ENCODE measurements around the gene PLAAT4. TPM values are rescaled to one million over a fixed set of nuclear protein-coding genes. Genes with fewer than 3 reads are reported as not detected.
A peak's percentile ranks its signal among the peaks of the same experiment; 100 is the strongest.
"Not testable (repeated sequence)": the region's sequence is repeated elsewhere in the genome, so short reads cannot be mapped to it uniquely, and the experiment has no call there.

PLAAT4 gene
- total RNA-seq, 1 experiment from 2014 or later: 2.9 TPM

- CTCF ChIA-PET; H3K27me3 Mint-ChIP-seq (ENCODE audit: low read depth); ATAC-seq; H3K4me3 Mint-ChIP-seq; POLR2A ChIA-PET: not testable (repeated sequence)
- Mint-ChIP-seq H3K9me3 (peaks cover 50% of the 10 kb centered on the region), H3K36me3 (peaks cover 90% of the 10 kb centered on the region), H3K27ac (peak overlapping the region; percentile 34; the same call in 1 of the 2 replicates), H3K4me1 (peaks cover 11% of the 10 kb centered on the region)
- peak; percentile 57; the same call in 1 of the 2 replicates for TF ChIP-seq TEAD1 (CRISPR knock-in tag; IDR thresholded peaks at IDR 0.05)
- peak; percentile 51 for DNase-seq (ENCODE audit: low spot score)
These were observed 44.6 kb downstream of the PLAAT4 start for GRCh38 chr11:63581224-63581623.

GRCh38 chr11:63583357-63583677 is 46.7 kb downstream of the PLAAT4 start:
- DNase-seq (ENCODE audit: low spot score): no peak
- no peak for ATAC-seq
- ChIA-PET POLR2A (no interaction called here), CTCF (no interaction called here)
- Mint-ChIP-seq H3K4me3 (no peak overlapping the region), H3K27me3 (ENCODE audit: low read depth) (peaks cover 6% of the 10 kb centered on the region), H3K9me3 (peaks cover 47% of the 10 kb centered on the region), H3K36me3 (peaks cover 91% of the 10 kb centered on the region), H3K4me1 (peaks cover 11% of the 10 kb centered on the region), H3K27ac (peak overlapping the region; percentile 49; the same call in 1 of the 2 replicates)
- TF ChIP-seq GABPB1 (CRISPR knock-in tag; IDR thresholded peaks at IDR 0.05): peak; percentile 85
- no peak for TF ChIP-seq NFYB (CRISPR knock-in tag; conservative IDR thresholded peaks at IDR 0.05; ENCODE audit: low read depth)
- no peak for TF ChIP-seq NFE2L1 (CRISPR knock-in tag; IDR thresholded peaks at IDR 0.05)

GRCh38 chr11:63586451-63587166 is 50.0 kb downstream of the PLAAT4 start:
- H3K9me3 Mint-ChIP-seq: peaks cover 25% of the 10 kb centered on the region
- POLR2A ChIA-PET: interaction anchor here (0.7 kb wide), 1 partner anchor 613 kb away, joined by 4 read pairs; no protein-coding TSS in a partner anchor
- CTCF ChIA-PET: no interaction called here

GRCh38 chr11:63589000-63589399 is 52.4 kb downstream of the PLAAT4 start:
- peaks cover 85% of the 10 kb centered on the region for H3K36me3 Mint-ChIP-seq
- H3K9me3 Mint-ChIP-seq: peaks cover 5% of the 10 kb centered on the region; the same call in 1 of the 2 replicates
- CTCF ChIA-PET: no interaction called here
- no peak overlapping the region for H3K27ac Mint-ChIP-seq
- peaks cover 8% of the 10 kb centered on the region for H3K4me1 Mint-ChIP-seq
- POLR2A ChIA-PET: no interaction called here
- no peaks in the 10 kb centered on the region for H3K27me3 Mint-ChIP-seq (ENCODE audit: low read depth)
- DNase-seq (ENCODE audit: low spot score): no peak
- TF ChIP-seq CREM (CRISPR knock-in tag; IDR thresholded peaks at IDR 0.05) (no peak), USF2 (CRISPR knock-in tag; IDR thresholded peaks at IDR 0.05) (no peak), ZSCAN18 (CRISPR knock-in tag; IDR thresholded peaks at IDR 0.05) (no peak), HMGXB4 (CRISPR knock-in tag; IDR thresholded peaks at IDR 0.05) (no peak), RELA (CRISPR knock-in tag; IDR thresholded peaks at IDR 0.05; ENCODE audit: borderline replicate concordance) (no peak), ZNF512 (CRISPR knock-in tag; IDR thresholded peaks at IDR 0.05; ENCODE audit: borderline replicate concordance) (no peak)
- no peak overlapping the region for H3K4me3 Mint-ChIP-seq
- no peak for ATAC-seq

More at GRCh38 chr11:63586451-63587166, 50.0 kb downstream of the PLAAT4 start:
- TF ChIP-seq GABPB1 (CRISPR knock-in tag; IDR thresholded peaks at IDR 0.05): peak; percentile 71
- no peak for TF ChIP-seq FOXJ3 (CRISPR knock-in tag; IDR thresholded peaks at IDR 0.05; ENCODE audit: borderline replicate concordance)
- no peaks in the 10 kb centered on the region for H3K27me3 Mint-ChIP-seq (ENCODE audit: low read depth)
- H3K4me1 Mint-ChIP-seq: peaks cover 11% of the 10 kb centered on the region
- peak overlapping the region; percentile 32; the same call in 1 of the 2 replicates for H3K27ac Mint-ChIP-seq
- no peak for ATAC-seq
- H3K4me3 Mint-ChIP-seq: no peak overlapping the region
- DNase-seq (ENCODE audit: low spot score): no peak
- H3K36me3 Mint-ChIP-seq: peaks cover 93% of the 10 kb centered on the region
